ENCODE measurements around the gene BMP7. TPM values are rescaled to one million over a fixed set of nuclear protein-coding genes. Genes with fewer than 3 reads are reported as not detected.

The BMP7 gene
- total and polyA plus RNA-seq, 7 donors, result under 0.01 to 5.4 (median 2.5) TPM

- peaks cover 3 to 60% (median 39%) of the 10 kb centered on the region in 3 donors for H3K27me3 ChIP-seq
- H3K36me3 ChIP-seq, result no peaks in the 10 kb centered on the region
- peaks cover 0 to 16% (median 6%) of the 10 kb centered on the region in 4 donors for H3K4me1 ChIP-seq
- no peak for TF ChIP-seq CTCF (IDR thresholded peaks at IDR 0.05)
- no peak for TF ChIP-seq POLR2AphosphoS5 (IDR thresholded peaks at IDR 0.05)
- no peak for TF ChIP-seq EP300 (IDR thresholded peaks at IDR 0.05)
- no peak for TF ChIP-seq POLR2A (IDR thresholded peaks at IDR 0.05)
- no peak overlapping the region for H3K4me3 ChIP-seq
- WGBS, 2 donors, result 88 to 95% methylated on average over 3 of the region's 3 CpGs
- DNase-seq, result no peak
- H3K9me3 ChIP-seq, result no peaks in the 10 kb centered on the region
- H3K27ac ChIP-seq, result no peak overlapping the region
- intact Hi-C loops (cut with DNase I), result no loop called here
Measured at GRCh38 chr20:57256205-57256604, 10.2 kb downstream of the BMP7 start.

- 91 to 93% methylated on average over 1 of the region's 1 CpG for WGBS, 2 donors
- no peaks in the 10 kb centered on the region for H3K36me3 ChIP-seq
- no peak for TF ChIP-seq POLR2AphosphoS5 (IDR thresholded peaks at IDR 0.05)
- TF ChIP-seq EP300 (IDR thresholded peaks at IDR 0.05), result no peak
- no peak for TF ChIP-seq CTCF (IDR thresholded peaks at IDR 0.05)
- no peak for TF ChIP-seq POLR2A (IDR thresholded peaks at IDR 0.05)
- DNase-seq, result no peak
- H3K4me1 ChIP-seq, result peaks cover 0 to 14% (median 2%) of the 10 kb centered on the region in 4 donors
- H3K27me3 ChIP-seq, result peaks cover 3 to 55% (median 28%) of the 10 kb centered on the region in 3 donors
- no peak overlapping the region for H3K27ac ChIP-seq
- intact Hi-C loops (cut with DNase I), result no loop called here
- H3K9me3 ChIP-seq, result no peaks in the 10 kb centered on the region
- no peak overlapping the region for H3K4me3 ChIP-seq
Measured at GRCh38 chr20:57255183-57255582, 11.3 kb downstream of the BMP7 start.

GRCh38 chr20:57252559-57253162 is 13.8 kb downstream of the BMP7 start:
- intact Hi-C loops (cut with DNase I), result no loop called here
- Histone ChIP-seq H3K27ac (no peak overlapping the region), H3K36me3 (no peaks in the 10 kb centered on the region), H3K9me3 (no peaks in the 10 kb centered on the region), H3K27me3 (peaks cover 0 to 37% (median 10%) of the 10 kb centered on the region in 3 donors), H3K4me3 (no peak overlapping the region), H3K4me1 (no peaks in the 10 kb centered on the region)
- 58 to 66% methylated on average over 8 of the region's 8 CpGs for WGBS, 2 donors
- TF ChIP-seq POLR2AphosphoS5 (IDR thresholded peaks at IDR 0.05), result no peak
- no peak for TF ChIP-seq EP300 (IDR thresholded peaks at IDR 0.05)
- TF ChIP-seq POLR2A (IDR thresholded peaks at IDR 0.05), result no peak
- no peak for TF ChIP-seq CTCF (IDR thresholded peaks at IDR 0.05)
- no peak for DNase-seq

- Histone ChIP-seq H3K4me3 (no peak overlapping the region), H3K9me3 (no peaks in the 10 kb centered on the region), H3K36me3 (no peaks in the 10 kb centered on the region), H3K27ac (no peak overlapping the region), H3K4me1 (no peaks in the 10 kb centered on the region), H3K27me3 (peaks cover 0 to 32% (median 10%) of the 10 kb centered on the region in 3 donors)
- DNase-seq, result no peak
- 83 to 89% methylated on average over 9 of the region's 9 CpGs for WGBS, 2 donors
- intact Hi-C loops (cut with DNase I), result no loop called here
- TF ChIP-seq POLR2A (IDR thresholded peaks at IDR 0.05) (no peak), POLR2AphosphoS5 (IDR thresholded peaks at IDR 0.05) (no peak), CTCF (IDR thresholded peaks at IDR 0.05) (no peak), EP300 (IDR thresholded peaks at IDR 0.05) (no peak)
Measured at GRCh38 chr20:57251949-57252348, 14.5 kb downstream of the BMP7 start.

GRCh38 chr20:57251344-57251743 is 15.1 kb downstream of the BMP7 start:
- intact Hi-C loops (cut with DNase I), result no loop called here
- Histone ChIP-seq H3K27ac (no peak overlapping the region), H3K4me1 (no peaks in the 10 kb centered on the region), H3K9me3 (no peaks in the 10 kb centered on the region), H3K4me3 (no peak overlapping the region), H3K36me3 (no peaks in the 10 kb centered on the region), H3K27me3 (peaks cover 0 to 26% (median 10%) of the 10 kb centered on the region in 3 donors)
- DNase-seq, result no peak
- 65 to 72% methylated on average over 7 of the region's 7 CpGs for WGBS, 2 donors
- TF ChIP-seq CTCF (IDR thresholded peaks at IDR 0.05), result no peak

Measured in sigmoid colon (tissue), 7 donors.